Uterus (tissue), 2 donors: ENCODE data around the gene UNC93B1.

Source experiments
- CTCF ChIP-seq, 4 experiments: fragments of 200-600 bp in 2 of 4; fragments of 450-650 bp in 2 of 4; sonication (generic) in 2 of 4; IDR thresholded peaks; one replicate each; pipeline ENCODE4 v1.5.1; 2016 to 2019; ENCODE audit warnings: antibody characterized with exemption in 4 of 4, mild to moderate bottlenecking in 2 of 4, moderate library complexity in 1 of 4
- POLR2A ChIP-seq, 2 donors: fragments of 450-650 bp; IDR thresholded peaks; one replicate each; pipeline ENCODE4 v1.6.1; 2016; ENCODE audit warnings: antibody characterized with exemption in 2 of 2, mild to moderate bottlenecking in 1 of 2, moderate library complexity in 1 of 2

GRCh38 chr11:68019486-68019885, 15.6 kb upstream of the UNC93B1 start:
- TF ChIP-seq CTCF (IDR thresholded peaks at IDR 0.05) (no peak), POLR2A (IDR thresholded peaks at IDR 0.05) (no peak)
